SIG-M5 treated with dmso at 0.1 percent for 504 hours (cell line): ENCODE results near the gene GORAB.

Experiments
- DNase-seq: peaks from one replicate; lab custom pipeline; 2025; ENCODE audit not compliant: unreplicated experiment; lab: John Stamatoyannopoulos, UW

The GORAB gene

GRCh38 chr1:170537798-170538503 lies 6.0 kb downstream of the GORAB start:
- DNase-seq, result peak; percentile 30

GRCh38 chr1:170538687-170539086 lies 6.7 kb downstream of the GORAB start:
- no peak for DNase-seq

- no peak for DNase-seq
Measured at GRCh38 chr1:170539154-170539553, 7.2 kb downstream of the GORAB start.

GRCh38 chr1:170544624-170545023 lies 12.7 kb downstream of the GORAB start:
- DNase-seq, result no peak

DNA sequence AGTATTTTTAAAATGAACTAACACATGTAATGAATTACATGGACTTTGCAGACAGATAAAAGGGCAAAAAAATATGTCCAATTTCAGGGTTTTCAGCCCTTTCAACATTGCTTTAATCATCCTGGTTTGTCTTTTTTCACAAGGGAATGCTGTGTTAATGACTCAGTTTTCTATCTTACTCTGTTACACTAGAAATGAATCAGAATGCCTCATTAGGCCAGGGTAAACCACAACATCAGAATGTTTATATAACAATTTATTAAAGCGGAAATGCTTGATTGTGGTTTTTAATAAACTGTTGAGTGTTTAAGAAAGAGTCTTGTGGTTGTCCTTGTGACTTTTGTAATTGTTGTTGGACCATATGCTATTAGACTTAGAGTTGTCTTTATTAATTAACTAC lies 13.5 kb downstream of the GORAB start:
- no peak for DNase-seq

DNA sequence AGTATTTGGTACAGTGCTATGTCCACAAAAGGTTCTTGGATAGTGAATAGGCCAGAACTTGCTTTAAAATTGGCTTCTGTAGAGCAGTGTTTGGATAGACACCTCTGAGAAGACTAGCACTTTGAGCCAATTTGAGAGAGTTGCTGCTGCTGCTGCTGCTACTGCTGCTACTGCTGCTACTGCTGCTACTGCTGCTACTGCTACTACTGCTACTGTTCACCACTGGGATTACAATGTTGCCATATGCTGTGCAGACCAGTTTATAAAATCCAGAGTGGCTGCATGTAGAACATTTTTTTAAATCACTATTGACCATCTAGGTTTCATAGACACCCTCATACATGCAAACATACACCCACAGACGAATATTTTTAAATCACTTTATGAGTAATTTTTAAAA lies 15.3 kb downstream of the GORAB start:
- DNase-seq, result no peak

- DNase-seq, result no peak
Measured at GRCh38 chr1:170548497-170548896, 16.5 kb downstream of the GORAB start.

DNA sequence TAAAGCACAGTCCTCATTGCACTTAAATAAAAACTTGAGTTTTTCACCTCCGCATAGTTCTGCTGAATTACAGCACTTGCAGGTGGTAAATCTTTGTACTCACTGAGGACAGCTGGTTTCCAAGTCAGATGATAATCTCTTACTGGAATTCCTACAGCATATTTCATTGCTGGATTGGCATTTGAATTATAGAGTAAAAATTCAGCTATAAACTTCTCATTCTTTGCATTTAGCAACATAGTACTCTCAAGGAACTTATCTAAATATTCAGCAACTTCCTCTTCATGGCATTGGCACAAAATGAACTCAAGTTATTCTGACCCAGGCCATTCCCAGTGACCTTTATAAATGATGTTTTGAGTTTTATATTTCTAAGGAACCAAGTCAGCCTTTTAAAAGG lies 23.4 kb downstream of the GORAB start:
- no peak for DNase-seq

DNA sequence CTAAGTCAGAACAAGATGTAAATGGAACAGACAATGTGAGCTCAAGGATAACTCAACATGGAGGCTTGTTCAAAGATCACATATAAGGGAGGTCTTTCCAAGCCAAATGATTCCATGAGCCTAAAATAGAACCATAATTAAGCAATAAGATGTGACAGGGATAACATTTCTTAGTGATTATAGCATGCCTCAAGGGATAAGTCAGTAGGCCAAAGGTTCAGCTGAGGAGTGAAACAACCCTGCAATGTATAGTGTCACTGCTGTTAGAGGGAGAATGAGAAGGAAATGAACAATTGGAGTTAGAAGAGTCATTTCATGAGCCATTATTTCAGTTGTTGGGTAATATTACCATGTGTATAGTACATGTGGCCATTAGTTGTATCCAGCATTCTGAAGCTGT lies 25.0 kb downstream of the GORAB start:
- no peak for DNase-seq

DNA sequence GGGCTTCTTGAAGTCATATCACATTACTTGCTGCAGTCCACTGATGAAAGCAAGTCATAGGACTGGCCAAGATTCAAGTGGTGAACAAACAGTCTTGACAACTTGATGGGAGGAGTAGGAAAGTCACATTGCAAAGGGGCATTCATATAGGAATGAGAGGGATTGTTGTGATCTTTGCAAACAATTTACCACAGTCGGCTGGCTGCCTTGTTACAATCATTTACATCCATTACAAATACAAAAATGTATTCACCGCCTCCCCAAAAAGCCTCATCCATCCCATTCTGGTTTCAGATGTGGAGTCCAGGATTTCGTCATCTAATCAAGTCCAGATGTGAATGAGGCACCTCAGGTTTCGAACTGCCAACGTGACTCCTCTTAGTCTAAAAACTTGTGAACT lies 26.8 kb downstream of the GORAB start:
- DNase-seq, result no peak

DNA sequence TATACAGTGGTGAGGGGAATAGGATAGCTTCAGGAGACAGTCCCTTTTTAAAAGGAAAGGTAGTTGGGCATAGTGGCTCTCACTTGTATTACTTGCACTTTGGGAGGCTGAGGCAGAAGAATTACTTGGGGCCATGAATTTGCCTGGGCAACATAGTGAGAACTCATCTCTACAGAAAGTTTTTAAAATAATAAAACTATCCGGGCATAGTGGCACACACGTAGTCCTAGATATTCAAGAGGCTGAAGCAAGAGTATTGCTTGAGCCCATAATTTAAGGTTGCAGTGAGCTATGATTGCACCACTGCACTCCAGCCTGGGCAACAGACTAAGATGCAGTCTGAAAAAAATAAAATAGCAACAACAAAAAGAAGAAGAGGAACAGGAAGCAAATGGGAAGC lies 27.2 kb downstream of the GORAB start:
- DNase-seq, result no peak

- DNase-seq, result no peak
Measured at GRCh38 chr1:170560681-170561285, 28.8 kb downstream of the GORAB start.

- DNase-seq, result peak; percentile 67
Measured at GRCh38 chr1:170562646-170563338, 30.8 kb downstream of the GORAB start.

- no peak for DNase-seq
Measured at GRCh38 chr1:170567214-170567613, 35.2 kb downstream of the GORAB start.

- no peak for DNase-seq
Measured at GRCh38 chr1:170568197-170568596, 36.2 kb downstream of the GORAB start.

- DNase-seq, result no peak
Measured at GRCh38 chr1:170576980-170577379, 45.0 kb downstream of the GORAB start.

DNA sequence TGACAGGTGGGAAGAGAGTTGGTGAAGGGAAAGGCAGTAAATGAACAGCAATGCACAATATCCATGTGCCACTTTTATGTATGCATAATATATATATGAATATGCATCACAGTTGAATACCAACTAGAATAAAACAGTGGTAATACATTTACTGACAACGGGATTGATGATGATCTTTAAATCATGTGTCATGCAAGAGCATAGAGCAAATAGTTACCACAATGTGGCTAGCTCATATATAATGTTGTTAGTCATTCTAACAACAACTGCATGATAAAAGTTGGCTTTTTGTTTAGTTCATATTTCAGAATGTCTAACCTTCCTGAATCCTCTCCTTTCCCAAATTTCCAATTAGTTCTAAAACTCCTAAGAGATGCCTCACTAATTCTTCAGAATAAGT lies 46.4 kb downstream of the GORAB start:
- DNase-seq, result no peak

GRCh38 chr1:170580636-170581440 lies 48.9 kb downstream of the GORAB start:
- DNase-seq, result peak; percentile 19

- no peak for DNase-seq
Measured at GRCh38 chr1:170583186-170583585, 51.2 kb downstream of the GORAB start.

- no peak for DNase-seq
Measured at GRCh38 chr1:170586321-170587252, 54.6 kb downstream of the GORAB start.

DNA sequence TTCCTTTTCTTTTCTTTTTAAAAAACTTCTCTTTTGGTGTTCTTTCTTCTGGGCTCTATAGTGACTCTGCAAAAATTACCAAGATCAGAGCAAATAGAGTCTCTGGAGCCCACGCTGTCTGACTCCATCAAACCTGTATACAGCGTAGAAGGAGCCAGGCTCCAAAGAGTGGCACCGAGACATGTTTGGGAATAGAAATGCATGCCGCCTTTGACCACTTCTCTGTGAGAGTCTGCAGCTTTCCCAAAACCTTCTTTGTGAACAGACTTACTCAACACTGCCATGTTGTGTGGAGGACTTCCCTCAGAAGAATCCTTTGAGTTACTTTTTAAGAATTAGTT lies 55.3 kb downstream of the GORAB start:
- no peak for DNase-seq
